HEK293 (cell line): Measurements from ENCODE around the gene PLEKHA5.

Source experiments
- CTCF ChIA-PET: fragments of 350-600 bp; formaldehyde crosslinking; extraction: SDS; loops from one replicate; lab custom pipeline; 2021; ENCODE audit warnings: antibody characterized with exemption; lab: Yijun Ruan, JAX
- POLR2A ChIA-PET: fragments of 300-600 bp; formaldehyde crosslinking; extraction: SDS; loops from one replicate; lab custom pipeline; 2020; ENCODE audit warnings: antibody characterized with exemption, inconsistent platforms; lab: Yijun Ruan, JAX
- H3K27ac ChIP-seq: fragments of 200-500 bp; sonication (Bioruptor generic); 2 replicates; pipeline ENCODE4 v1.5.1; 2014; ENCODE audit warnings: low read depth, low read length, control low read depth, inconsistent platforms; ENCODE audit errors: extremely low read depth
- H3K36me3 ChIP-seq, 2 experiments: fragments of 200-500 bp in 1 of 2; sonication (Bioruptor generic) in 1 of 2; 1 replicate in 1 of 2; 2 replicates in 1 of 2; pipeline ENCODE4 v1.5.1; 2014 to 2017; ENCODE audit warnings: inconsistent platforms in 2 of 2, low read length in 2 of 2; ENCODE audit not compliant: control insufficient read depth in 2 of 2, insufficient read depth in 1 of 2
- H3K4me1 ChIP-seq: fragments of 200-500 bp; sonication (Bioruptor generic); 2 replicates; pipeline ENCODE4 v1.5.1; 2014; ENCODE audit warnings: mild to moderate bottlenecking, low read length, inconsistent platforms; ENCODE audit not compliant: control insufficient read depth, insufficient read depth
- H3K4me3 ChIP-seq: 2 replicates; pipeline ENCODE4 v1.5.1; 2011; ENCODE audit warnings: low read depth, mild to moderate bottlenecking, control low read depth, low read length, moderate library complexity
- H3K9me3 ChIP-seq: fragments of 200-500 bp; sonication (Bioruptor generic); 2 replicates; pipeline ENCODE4 v1.5.1; 2014; ENCODE audit warnings: low read depth, low read length, inconsistent platforms; ENCODE audit not compliant: control insufficient read depth, insufficient read depth
- IKZF3 ChIP-seq: fragments of 450-650 bp; IDR thresholded peaks from 2 replicates; pipeline ENCODE4 v1.5.0; 2018; ENCODE audit warnings: missing biosample characterization, mild to moderate bottlenecking, missing genetic modification characterization, moderate library complexity
- MEIS1 ChIP-seq: sonication (generic); formaldehyde crosslinking; IDR thresholded peaks from 2 replicates; pipeline ENCODE4 v1.8.1; 2022; ENCODE audit warnings: missing genetic modification reagents, mild to moderate bottlenecking, borderline replicate concordance
- PRDM1 ChIP-seq: fragments of 450-650 bp; formaldehyde crosslinking; IDR thresholded peaks from 2 replicates; pipeline ENCODE4; 2016; ENCODE audit warnings: missing biosample characterization, missing genetic modification characterization
- SP2 ChIP-seq: fragments of 450-650 bp; formaldehyde crosslinking; IDR thresholded peaks from 2 replicates; pipeline ENCODE4 v1.5.1; 2016; ENCODE audit warnings: missing biosample characterization, missing genetic modification characterization
- TRIM28 ChIP-seq: IDR thresholded peaks from 2 replicates; pipeline ENCODE4 v1.6.1; 2011; ENCODE audit warnings: low read length, control low read depth, borderline replicate concordance
- WT1 ChIP-seq: fragments of 450-650 bp; formaldehyde crosslinking; IDR thresholded peaks from 2 replicates; pipeline ENCODE4 v1.5.1; 2016; ENCODE audit warnings: missing biosample characterization, missing genetic modification characterization
- ZBTB1 ChIP-seq: fragments of 450-650 bp; formaldehyde crosslinking; IDR thresholded peaks from 2 replicates; pipeline ENCODE4 v1.5.1; 2016; ENCODE audit warnings: missing biosample characterization, missing genetic modification characterization
- ZBTB7A ChIP-seq: fragments of 450-650 bp; formaldehyde crosslinking; IDR thresholded peaks from 2 replicates; pipeline ENCODE4 v1.5.1; 2016; ENCODE audit warnings: low read depth, missing biosample characterization, missing genetic modification characterization
- ZNF138 ChIP-seq: fragments of 450-650 bp; formaldehyde crosslinking; IDR thresholded peaks from 2 replicates; pipeline ENCODE4 v1.5.1; 2016; ENCODE audit warnings: missing biosample characterization, missing genetic modification characterization, borderline replicate concordance
- ZNF146 ChIP-seq: fragments of 450-650 bp; formaldehyde crosslinking; IDR thresholded peaks from 2 replicates; pipeline ENCODE4 v1.5.1; 2016; ENCODE audit warnings: missing biosample characterization, missing genetic modification characterization
- ZNF16 ChIP-seq: fragments of 450-650 bp; formaldehyde crosslinking; IDR thresholded peaks from 2 replicates; pipeline ENCODE4 v1.5.1; 2016; ENCODE audit warnings: low read depth, missing biosample characterization, missing genetic modification characterization
- ZNF24 ChIP-seq: fragments of 450-650 bp; formaldehyde crosslinking; IDR thresholded peaks from 2 replicates; pipeline ENCODE4 v1.5.1; 2016; ENCODE audit warnings: missing biosample characterization, missing genetic modification characterization
- ZNF426 ChIP-seq: fragments of 450-650 bp; formaldehyde crosslinking; IDR thresholded peaks from 2 replicates; pipeline ENCODE4 v1.5.1; 2017; ENCODE audit warnings: missing biosample characterization, missing genetic modification characterization, mild to moderate bottlenecking, inconsistent platforms, moderate library complexity
- ZNF514 ChIP-seq: fragments of 450-650 bp; formaldehyde crosslinking; IDR thresholded peaks from 2 replicates; pipeline ENCODE4 v1.5.1; 2016; ENCODE audit warnings: missing biosample characterization, missing genetic modification characterization
- ZNF561 ChIP-seq: fragments of 450-650 bp; IDR thresholded peaks from 2 replicates; pipeline ENCODE4 v1.5.1; 2018; ENCODE audit warnings: missing biosample characterization, missing genetic modification characterization, borderline replicate concordance
- ZNF585B ChIP-seq: fragments of 450-650 bp; formaldehyde crosslinking; IDR thresholded peaks from 2 replicates; pipeline ENCODE4 v1.5.1; 2016; ENCODE audit warnings: missing biosample characterization, missing genetic modification characterization
- ZNF621 ChIP-seq: fragments of 450-650 bp; formaldehyde crosslinking; IDR thresholded peaks from 2 replicates; pipeline ENCODE4 v1.5.1; 2017; ENCODE audit warnings: missing biosample characterization, missing genetic modification characterization
- ZNF660 ChIP-seq: fragments of 450-650 bp; IDR thresholded peaks from 2 replicates; pipeline ENCODE4 v1.5.1; 2018; ENCODE audit warnings: missing biosample characterization, mild to moderate bottlenecking, missing genetic modification characterization
- ZNF664 ChIP-seq: fragments of 450-650 bp; formaldehyde crosslinking; IDR thresholded peaks from 2 replicates; pipeline ENCODE4 v1.5.1; 2016; ENCODE audit warnings: missing biosample characterization, missing genetic modification characterization
- ZNF792 ChIP-seq: fragments of 450-650 bp; formaldehyde crosslinking; IDR thresholded peaks from 2 replicates; pipeline ENCODE4 v1.5.1; 2016; ENCODE audit warnings: missing biosample characterization, missing genetic modification characterization
- TF ChIP-seq, protein P1 (sequence below): fragments of 450-650 bp; formaldehyde crosslinking; IDR thresholded peaks from 2 replicates; pipeline ENCODE4 v1.5.1; 2017; ENCODE audit warnings: missing biosample characterization, mild to moderate bottlenecking, missing genetic modification characterization, moderate library complexity
- TF ChIP-seq, protein P2 (sequence below): fragments of 450-650 bp; formaldehyde crosslinking; IDR thresholded peaks from 2 replicates; pipeline ENCODE4 v1.5.1; 2016; ENCODE audit warnings: missing biosample characterization, missing genetic modification characterization
- TF ChIP-seq, protein P3 (sequence below): fragments of 450-650 bp; formaldehyde crosslinking; IDR thresholded peaks from 2 replicates; pipeline ENCODE4 v1.5.1; 2017; ENCODE audit warnings: missing biosample characterization, missing genetic modification characterization
- TF ChIP-seq, protein P4 (sequence below): fragments of 450-650 bp; formaldehyde crosslinking; IDR thresholded peaks from 2 replicates; pipeline ENCODE4 v1.5.1; 2016; ENCODE audit warnings: missing biosample characterization, missing genetic modification characterization
- TF ChIP-seq, protein P5 (sequence below): fragments of 450-650 bp; formaldehyde crosslinking; IDR thresholded peaks from 2 replicates; pipeline ENCODE4 v1.5.1; 2016; ENCODE audit warnings: missing biosample characterization, missing genetic modification characterization
- TF ChIP-seq, protein P6 (sequence below): fragments of 450-650 bp; formaldehyde crosslinking; optimal IDR thresholded peaks from 2 replicates; pipeline ENCODE3; 2016; ENCODE audit warnings: missing biosample characterization, mild to moderate bottlenecking, missing genetic modification characterization

PLEKHA5 gene

DNA sequence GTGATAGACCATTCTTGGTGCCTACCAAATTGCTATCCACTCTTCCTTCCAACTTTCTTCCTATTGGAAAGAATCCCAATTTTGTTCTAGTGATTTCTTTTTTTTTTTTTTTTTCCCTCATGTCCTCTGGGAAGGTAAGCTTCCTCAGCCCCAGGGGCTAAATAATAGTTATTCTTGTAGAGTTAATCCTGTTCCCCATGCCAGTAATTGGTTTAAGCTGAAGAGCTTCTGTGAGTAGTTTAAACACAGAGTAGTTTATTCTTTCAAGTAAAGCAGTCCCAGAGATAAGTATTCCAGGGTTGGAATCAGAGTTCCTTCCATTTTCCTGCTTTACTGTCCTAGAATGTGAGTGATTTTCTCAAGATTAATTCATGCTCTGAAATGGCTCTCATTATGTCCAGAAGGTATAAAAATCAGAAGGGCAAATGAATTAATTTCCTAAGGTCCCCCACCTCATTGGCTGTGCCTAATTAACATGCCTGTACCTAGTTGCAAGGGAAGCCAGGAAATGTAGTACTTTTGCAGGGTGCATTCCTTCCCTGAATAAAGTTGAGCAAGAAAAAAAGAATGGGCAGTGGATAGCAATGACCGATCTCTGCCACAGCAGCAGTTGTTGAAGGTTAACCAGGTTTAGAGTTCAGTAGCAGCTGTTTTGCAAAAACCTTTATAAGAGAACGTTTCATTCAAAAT is 97.8 kb downstream of the PLEKHA5 start:
- H3K4me3 ChIP-seq, result no peak overlapping the region
- H3K9me3 ChIP-seq, result no peaks in the 10 kb centered on the region
- 0 out of 2 replicates have a peak, but pooled peaks cover 2% of the 10 kb centered on the region for H3K4me1 ChIP-seq
- POLR2A ChIA-PET, result interaction anchor here (0.6 kb wide), 1 partner anchor 50 kb away, joined by 3 read pairs; no protein-coding TSS in a partner anchor
- no peaks in the 10 kb centered on the region for H3K36me3 ChIP-seq
- CTCF ChIA-PET, result no interaction called here
- H3K27ac ChIP-seq, result no peak overlapping the region
- TF ChIP-seq ZBTB7A (no peak), ZNF660 (tag by site-specific recombination) (no peak), WT1 (no peak), PRDM1 (tag by site-specific recombination) (no peak), TRIM28 (no peak), ZNF585B (tag by site-specific recombination) (no peak), IKZF3 (tag by site-specific recombination) (no peak), ZNF792 (tag by site-specific recombination) (no peak), SP2 (tag by site-specific recombination) (no peak), ZNF24 (tag by site-specific recombination) (no peak), ZNF561 (no peak), ZNF621 (tag by site-specific recombination) (no peak), ZBTB1 (tag by site-specific recombination) (no peak), ZNF664 (tag by site-specific recombination) (no peak)
- TF ChIP-seq, protein P1, sequence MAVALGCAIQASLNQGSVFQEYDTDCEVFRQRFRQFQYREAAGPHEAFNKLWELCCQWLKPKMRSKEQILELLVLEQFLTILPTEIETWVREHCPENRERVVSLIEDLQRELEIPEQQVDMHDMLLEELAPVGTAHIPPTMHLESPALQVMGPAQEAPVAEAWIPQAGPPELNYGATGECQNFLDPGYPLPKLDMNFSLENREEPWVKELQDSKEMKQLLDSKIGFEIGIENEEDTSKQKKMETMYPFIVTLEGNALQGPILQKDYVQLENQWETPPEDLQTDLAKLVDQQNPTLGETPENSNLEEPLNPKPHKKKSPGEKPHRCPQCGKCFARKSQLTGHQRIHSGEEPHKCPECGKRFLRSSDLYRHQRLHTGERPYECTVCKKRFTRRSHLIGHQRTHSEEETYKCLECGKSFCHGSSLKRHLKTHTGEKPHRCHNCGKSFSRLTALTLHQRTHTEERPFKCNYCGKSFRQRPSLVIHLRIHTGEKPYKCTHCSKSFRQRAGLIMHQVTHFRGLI (tag by site-specific recombination), result no peak
- TF ChIP-seq, protein P2, sequence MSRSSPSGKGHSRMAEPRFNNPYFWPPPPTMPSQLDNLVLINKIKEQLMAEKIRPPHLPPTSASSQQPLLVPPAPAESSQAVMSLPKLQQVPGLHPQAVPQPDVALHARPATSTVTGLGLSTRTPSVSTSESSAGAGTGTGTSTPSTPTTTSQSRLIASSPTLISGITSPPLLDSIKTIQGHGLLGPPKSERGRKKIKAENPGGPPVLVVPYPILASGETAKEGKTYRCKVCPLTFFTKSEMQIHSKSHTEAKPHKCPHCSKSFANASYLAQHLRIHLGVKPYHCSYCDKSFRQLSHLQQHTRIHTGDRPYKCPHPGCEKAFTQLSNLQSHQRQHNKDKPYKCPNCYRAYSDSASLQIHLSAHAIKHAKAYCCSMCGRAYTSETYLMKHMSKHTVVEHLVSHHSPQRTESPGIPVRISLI (tag by site-specific recombination), result no peak
- TF ChIP-seq, protein P3, sequence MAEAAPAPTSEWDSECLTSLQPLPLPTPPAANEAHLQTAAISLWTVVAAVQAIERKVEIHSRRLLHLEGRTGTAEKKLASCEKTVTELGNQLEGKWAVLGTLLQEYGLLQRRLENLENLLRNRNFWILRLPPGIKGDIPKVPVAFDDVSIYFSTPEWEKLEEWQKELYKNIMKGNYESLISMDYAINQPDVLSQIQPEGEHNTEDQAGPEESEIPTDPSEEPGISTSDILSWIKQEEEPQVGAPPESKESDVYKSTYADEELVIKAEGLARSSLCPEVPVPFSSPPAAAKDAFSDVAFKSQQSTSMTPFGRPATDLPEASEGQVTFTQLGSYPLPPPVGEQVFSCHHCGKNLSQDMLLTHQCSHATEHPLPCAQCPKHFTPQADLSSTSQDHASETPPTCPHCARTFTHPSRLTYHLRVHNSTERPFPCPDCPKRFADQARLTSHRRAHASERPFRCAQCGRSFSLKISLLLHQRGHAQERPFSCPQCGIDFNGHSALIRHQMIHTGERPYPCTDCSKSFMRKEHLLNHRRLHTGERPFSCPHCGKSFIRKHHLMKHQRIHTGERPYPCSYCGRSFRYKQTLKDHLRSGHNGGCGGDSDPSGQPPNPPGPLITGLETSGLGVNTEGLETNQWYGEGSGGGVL (tag by site-specific recombination), result no peak
- TF ChIP-seq, protein P4, sequence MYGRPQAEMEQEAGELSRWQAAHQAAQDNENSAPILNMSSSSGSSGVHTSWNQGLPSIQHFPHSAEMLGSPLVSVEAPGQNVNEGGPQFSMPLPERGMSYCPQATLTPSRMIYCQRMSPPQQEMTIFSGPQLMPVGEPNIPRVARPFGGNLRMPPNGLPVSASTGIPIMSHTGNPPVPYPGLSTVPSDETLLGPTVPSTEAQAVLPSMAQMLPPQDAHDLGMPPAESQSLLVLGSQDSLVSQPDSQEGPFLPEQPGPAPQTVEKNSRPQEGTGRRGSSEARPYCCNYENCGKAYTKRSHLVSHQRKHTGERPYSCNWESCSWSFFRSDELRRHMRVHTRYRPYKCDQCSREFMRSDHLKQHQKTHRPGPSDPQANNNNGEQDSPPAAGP (tag by site-specific recombination), result no peak

DNA sequence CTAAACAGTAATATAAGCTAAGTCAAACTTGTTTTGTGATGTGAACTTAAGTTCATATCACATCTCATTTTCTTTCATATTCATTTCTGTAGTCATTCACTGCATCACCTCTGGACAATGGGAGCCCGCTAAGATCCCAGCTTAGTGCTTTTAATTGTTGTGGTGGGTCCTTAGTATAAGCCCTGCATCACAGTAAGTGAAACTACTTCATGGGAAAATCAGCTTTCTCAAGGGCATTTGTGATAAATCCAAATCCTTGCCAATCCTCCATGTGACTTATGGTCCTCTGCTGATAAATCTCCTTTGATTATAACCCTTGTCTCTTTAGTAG is 98.3 kb downstream of the PLEKHA5 start:
- 0 out of 2 replicates have a peak, but pooled peaks cover under 1% of the 10 kb centered on the region for H3K4me1 ChIP-seq
- H3K4me3 ChIP-seq, result no peak overlapping the region
- no peak overlapping the region for H3K27ac ChIP-seq
- H3K36me3 ChIP-seq, result no peaks in the 10 kb centered on the region
- CTCF ChIA-PET, result interaction anchor here (1.0 kb wide), 1 partner anchor 61 kb away, joined by 3 read pairs; no protein-coding TSS in a partner anchor
- H3K9me3 ChIP-seq, result no peaks in the 10 kb centered on the region
- POLR2A ChIA-PET, result no interaction called here
- TF ChIP-seq, protein P5, sequence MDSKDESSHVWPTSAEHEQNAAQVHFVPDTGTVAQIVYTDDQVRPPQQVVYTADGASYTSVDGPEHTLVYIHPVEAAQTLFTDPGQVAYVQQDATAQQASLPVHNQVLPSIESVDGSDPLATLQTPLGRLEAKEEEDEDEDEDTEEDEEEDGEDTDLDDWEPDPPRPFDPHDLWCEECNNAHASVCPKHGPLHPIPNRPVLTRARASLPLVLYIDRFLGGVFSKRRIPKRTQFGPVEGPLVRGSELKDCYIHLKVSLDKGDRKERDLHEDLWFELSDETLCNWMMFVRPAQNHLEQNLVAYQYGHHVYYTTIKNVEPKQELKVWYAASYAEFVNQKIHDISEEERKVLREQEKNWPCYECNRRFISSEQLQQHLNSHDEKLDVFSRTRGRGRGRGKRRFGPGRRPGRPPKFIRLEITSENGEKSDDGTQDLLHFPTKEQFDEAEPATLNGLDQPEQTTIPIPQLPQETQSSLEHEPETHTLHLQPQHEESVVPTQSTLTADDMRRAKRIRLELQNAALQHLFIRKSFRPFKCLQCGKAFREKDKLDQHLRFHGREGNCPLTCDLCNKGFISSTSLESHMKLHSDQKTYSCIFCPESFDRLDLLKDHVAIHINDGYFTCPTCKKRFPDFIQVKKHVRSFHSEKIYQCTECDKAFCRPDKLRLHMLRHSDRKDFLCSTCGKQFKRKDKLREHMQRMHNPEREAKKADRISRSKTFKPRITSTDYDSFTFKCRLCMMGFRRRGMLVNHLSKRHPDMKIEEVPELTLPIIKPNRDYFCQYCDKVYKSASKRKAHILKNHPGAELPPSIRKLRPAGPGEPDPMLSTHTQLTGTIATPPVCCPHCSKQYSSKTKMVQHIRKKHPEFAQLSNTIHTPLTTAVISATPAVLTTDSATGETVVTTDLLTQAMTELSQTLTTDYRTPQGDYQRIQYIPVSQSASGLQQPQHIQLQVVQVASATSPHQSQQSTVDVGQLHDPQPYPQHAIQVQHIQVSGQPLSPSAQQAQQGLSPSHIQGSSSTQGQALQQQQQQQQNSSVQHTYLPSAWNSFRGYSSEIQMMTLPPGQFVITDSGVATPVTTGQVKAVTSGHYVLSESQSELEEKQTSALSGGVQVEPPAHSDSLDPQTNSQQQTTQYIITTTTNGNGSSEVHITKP (tag by site-specific recombination), result no peak
- no peak for TF ChIP-seq ZNF138
- no peak for TF ChIP-seq MEIS1 (CRISPR knock-in tag)
- no peak for TF ChIP-seq ZNF146 (tag by site-specific recombination)
- TF ChIP-seq ZNF426 (tag by site-specific recombination), result no peak
- TF ChIP-seq ZNF514 (tag by site-specific recombination), result no peak
- TF ChIP-seq ZNF16 (tag by site-specific recombination), result no peak
- TF ChIP-seq, protein P6, sequence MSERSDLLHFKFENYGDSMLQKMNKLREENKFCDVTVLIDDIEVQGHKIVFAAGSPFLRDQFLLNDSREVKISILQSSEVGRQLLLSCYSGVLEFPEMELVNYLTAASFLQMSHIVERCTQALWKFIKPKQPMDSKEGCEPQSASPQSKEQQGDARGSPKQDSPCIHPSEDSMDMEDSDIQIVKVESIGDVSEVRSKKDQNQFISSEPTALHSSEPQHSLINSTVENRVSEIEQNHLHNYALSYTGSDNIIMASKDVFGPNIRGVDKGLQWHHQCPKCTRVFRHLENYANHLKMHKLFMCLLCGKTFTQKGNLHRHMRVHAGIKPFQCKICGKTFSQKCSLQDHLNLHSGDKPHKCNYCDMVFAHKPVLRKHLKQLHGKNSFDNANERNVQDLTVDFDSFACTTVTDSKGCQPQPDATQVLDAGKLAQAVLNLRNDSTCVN (tag by site-specific recombination), result no peak
